Stimulated activated CD8-positive, alpha-beta memory T cell treated with anti-CD3 and anti-CD28 coated beads, Interleukin-4, amount 100 ng/mL, for 1 hour (primary cell): ENCODE results near the gene OR6X1.

Experiments used
- DNase-seq, 2 donors: peaks; one replicate each; pipeline ENCODE4 v3.0.0-alpha.2; 2020; ENCODE audit warnings: low read depth in 2 of 2, low spot score in 1 of 2

OR6X1 gene

GRCh38 chr11:123754101-123754568 lies at the start of gene OR6X1:
OR6X1 (minus strand) TSS chr11:123754518; CDS start chr11:123754518, 0 bp downstream.
- DNase-seq, result no peak

DNA sequence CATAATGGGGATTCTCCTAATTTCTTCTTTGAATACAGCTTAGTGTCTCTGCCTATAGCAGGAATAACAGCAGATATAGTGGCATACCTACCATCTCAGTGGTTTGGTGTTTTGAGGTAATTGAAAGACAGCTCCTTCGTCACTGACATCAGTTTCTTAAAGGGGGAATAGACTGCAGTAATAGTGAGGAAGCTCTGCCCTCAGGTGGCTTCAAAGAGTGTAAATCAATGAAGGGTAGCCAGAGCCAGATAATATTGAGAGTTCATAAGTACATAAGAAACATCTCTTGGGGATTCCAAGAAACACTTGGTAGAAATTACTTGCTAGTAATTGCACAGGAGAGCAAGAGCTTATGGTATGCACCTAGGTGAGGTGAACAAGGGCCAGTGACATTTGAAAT lies 47.4 kb upstream of the OR6X1 start:
- no peak for DNase-seq

DNA sequence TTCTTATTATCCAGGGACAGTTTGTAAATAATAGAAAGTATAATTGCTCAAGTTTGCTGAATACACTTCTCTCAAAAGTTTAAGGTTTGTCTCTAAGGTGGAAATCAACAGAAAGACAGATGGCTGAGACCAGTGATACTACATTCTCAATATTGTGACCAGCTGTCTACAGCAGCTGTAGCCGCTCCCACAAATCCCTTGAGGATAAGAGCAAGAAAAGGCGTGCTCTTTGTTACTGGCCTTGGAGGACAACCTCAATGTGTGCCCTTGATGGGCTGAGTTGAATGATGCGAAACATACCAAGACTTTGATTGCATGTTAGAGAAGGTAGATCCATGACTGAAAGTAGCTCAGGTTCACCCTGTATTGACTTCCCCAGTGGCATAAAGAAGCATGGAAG lies 45.7 kb upstream of the OR6X1 start:
- no peak for DNase-seq

DNA sequence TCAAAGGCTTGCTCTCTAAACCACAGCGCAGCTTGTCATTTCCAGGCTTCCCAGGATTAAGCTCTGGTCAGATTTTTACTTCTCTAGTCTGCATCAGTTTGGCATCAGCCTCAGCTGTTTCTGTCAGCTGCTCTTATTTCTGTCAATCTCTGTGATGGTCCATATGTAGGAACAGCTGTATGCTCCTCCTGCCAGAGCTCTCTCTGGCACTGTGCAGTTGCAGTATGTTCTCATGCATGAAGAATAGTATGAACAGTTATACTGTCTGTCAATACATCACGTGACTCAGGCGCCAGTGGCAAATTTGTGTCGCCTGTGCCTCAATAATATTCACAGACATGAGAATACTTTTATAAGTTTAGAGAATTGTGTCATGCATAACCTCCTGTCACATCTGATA lies 45.1 kb upstream of the OR6X1 start:
- DNase-seq, result no peak

GRCh38 chr11:123798513-123799252 lies 44.4 kb upstream of the OR6X1 start:
- no peak for DNase-seq

GRCh38 chr11:123798079-123798478 lies 43.8 kb upstream of the OR6X1 start:
- no peak for DNase-seq

GRCh38 chr11:123797541-123797940 lies 43.2 kb upstream of the OR6X1 start:
- no peak for DNase-seq

GRCh38 chr11:123797114-123797513 lies 42.8 kb upstream of the OR6X1 start:
- DNase-seq, result no peak

DNA sequence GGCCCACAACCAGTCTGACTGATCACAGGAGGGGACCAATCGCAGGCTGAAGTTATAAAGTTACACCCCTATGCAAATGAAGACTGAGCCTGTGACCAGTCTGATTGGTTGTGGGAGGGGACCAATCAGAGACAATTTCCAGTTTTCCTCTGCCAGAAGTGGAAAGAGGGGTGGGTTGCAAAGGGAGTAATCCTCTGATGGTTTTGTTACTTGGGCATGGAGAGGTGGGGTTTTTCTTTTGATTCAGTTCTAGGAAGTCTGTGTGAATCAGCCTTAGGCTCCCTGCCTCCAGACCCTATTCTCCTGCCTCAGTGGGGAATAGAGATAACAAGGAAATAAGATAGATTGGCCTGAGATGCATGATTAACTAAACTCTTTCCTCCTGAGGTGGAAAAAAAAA lies 41.9 kb upstream of the OR6X1 start:
- DNase-seq, result no peak

DNA sequence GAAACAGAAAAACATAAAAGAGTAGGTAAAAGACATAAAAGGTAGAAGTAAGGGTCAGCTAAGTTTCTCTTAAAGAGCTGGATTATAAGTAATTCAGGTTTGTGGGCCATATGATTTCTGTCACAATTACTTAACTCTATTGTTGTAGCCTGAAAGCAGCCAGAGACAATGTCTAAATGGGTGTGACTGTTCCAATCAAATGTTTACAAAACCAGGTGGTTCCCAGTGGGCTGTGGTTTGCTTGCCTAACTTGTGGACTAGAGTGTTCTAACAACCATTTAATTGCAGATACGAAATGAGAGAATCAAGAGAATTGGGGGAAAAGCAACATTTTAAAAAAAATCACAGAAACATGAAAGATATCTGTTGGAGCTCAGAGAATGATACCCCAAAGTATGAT lies 29.2 kb upstream of the OR6X1 start:
- DNase-seq, result no peak

DNA sequence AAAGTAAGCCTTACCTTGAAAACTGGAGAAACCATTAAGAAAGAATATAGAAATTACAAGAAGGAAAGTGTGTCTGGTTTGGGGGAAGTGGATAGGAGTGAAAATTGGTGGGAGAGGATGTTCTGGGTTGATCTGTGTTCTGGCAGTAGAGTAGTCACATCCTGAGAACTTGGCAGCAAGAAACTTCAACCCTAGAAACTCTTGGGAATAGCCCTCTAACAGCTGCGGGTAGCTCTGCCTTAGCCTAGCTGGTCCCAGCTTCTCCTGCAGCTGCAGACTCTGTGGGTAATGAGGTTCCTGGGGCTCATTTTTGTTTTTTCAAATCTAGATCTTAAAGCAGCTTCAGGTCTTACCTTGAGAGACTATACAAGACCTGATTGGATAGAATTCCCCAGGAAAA lies 24.2 kb upstream of the OR6X1 start:
- DNase-seq, result no peak

- DNase-seq, result no peak
Observed at GRCh38 chr11:123775715-123776549, 21.6 kb upstream of the OR6X1 start.

- no peak for DNase-seq
Observed at GRCh38 chr11:123775289-123775688, 21.0 kb upstream of the OR6X1 start.

GRCh38 chr11:123773959-123774358 lies 19.6 kb upstream of the OR6X1 start:
- DNase-seq, result no peak

DNA sequence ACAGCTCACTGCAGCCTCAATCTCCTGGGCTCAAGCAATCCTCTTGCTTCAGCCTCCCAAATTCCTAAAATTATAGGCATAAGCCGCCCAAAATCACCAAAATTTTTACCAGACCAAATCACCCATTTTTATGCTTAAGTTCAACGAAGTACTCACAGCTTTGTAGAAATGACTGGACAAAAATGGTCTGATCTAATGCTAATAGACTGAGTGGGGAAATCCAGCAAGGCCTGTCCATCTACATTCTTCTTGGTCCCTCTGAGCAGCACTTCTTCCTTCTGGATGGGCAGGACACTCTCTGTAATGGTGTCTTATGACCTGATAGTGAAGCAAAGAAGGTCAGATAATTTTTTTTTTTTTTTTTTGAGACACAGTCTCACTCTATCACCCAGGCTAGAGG lies 18.7 kb upstream of the OR6X1 start:
- DNase-seq, result no peak

DNA sequence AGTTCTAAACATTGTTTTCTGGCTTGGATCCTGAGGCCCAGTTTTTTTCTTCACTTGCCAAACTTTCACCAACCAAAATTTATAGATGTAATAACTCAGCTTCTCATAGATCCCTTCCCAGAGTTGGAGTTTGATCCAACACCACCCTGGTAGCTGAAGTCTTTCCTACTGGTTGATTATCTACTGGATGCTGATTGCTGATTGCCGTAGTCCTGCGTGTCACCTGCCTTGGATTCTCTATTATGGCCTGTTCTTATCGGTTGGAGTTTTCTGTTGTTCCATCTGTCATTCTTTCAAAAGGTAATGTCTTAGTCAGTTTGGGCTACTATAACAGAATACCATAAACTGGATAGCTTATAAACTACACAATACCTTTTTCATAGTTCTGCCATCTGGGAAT lies 17.3 kb upstream of the OR6X1 start:
- DNase-seq, result no peak

GRCh38 chr11:123770712-123771111 lies 16.4 kb upstream of the OR6X1 start:
- DNase-seq, result no peak

DNA sequence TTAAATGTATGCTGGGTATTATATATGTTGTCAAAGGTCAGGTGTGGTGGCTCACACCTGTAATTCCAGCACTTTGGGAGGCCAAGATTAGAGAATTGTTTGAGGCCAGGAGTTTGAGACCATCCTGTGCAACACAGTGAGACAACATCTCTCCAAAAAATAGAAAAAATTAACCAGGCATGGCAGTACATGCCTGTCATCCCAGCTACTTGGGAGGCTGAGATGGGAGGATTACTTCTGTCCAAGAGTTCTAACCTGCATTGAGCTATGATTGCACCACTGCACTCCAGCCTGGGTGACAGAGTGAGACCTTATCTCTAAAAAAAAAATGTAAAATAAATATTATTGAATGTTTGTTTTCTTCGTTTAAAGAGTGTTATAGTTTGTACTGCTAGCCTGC lies 11.3 kb upstream of the OR6X1 start:
- no peak for DNase-seq

DNA sequence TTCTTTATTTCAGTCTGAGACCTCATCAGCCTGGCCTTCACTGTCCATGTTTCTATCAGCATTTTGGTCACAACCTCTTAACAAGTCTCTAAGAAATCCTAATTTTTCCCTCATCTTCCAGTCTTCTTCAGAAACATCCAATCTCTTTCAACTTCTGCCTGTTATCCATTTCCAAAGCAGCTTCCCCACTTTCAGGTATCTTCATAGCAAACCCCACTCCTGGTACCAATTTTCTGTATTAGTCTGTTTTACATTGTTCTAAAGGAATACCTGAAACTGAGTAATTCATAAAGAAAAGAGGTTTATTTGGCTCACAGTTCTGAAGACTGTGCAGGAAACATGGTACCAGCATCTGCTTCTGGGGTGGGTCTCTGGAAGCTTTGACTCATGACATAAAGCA lies 8.1 kb upstream of the OR6X1 start:
- no peak for DNase-seq

DNA sequence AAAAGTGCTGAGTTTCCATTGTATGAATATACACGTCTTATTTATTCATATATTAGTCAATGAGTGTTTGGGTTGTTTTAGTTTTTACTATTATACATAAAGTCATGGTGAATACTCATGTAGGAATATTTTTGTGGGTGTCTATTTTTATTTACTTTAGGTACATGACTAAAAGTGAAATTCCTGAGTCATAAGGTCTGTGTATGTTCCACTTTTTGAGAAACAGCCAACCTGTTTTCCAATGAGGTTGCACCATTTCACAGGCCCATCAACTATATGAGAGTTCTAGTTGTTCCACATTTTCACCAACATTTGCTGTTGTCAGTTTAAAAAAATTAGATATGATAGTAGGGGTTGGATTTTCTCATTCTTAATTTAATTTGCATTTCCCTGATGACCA lies 6.6 kb upstream of the OR6X1 start:
- DNase-seq, result no peak

DNA sequence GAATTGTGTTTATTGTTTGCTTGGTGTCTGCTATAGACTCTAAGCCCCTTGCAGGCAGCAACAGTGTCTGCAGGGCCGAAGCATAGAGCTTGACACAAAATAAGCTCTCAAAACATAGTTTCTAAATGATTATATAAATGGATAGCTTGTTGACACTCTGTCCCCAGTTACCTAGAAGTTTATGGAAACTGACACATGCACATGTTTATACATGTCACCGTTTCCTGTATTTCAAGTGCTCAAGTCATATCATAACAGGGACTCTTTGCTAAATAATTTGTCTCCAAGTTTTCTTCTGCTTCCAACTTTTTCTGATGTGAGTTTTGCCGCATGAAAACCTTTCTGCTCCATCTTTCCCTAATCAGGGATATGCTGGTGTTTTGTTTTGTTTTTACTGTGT lies 3.7 kb upstream of the OR6X1 start:
- DNase-seq, result no peak

GRCh38 chr11:123755813-123756212 lies 1.5 kb upstream of the OR6X1 start:
- DNase-seq, result no peak

- DNase-seq, result no peak
Observed at GRCh38 chr11:123755344-123755743, 1.0 kb upstream of the OR6X1 start.
